NAMALWA (cell line): ENCODE results near the gene URM1.

ENCODE experiments used
- DNase-seq: peaks from one replicate; pipeline ENCODE4 v3.0.0-alpha.2; 2015; ENCODE audit warnings: low spot score

Gene URM1

GRCh38 chr9:128349125-128349524 is 22.0 kb upstream of the URM1 start:
- no peak for DNase-seq

GRCh38 chr9:128349772-128350171 is 21.4 kb upstream of the URM1 start:
- no peak for DNase-seq

- no peak for DNase-seq
Measured at GRCh38 chr9:128355451-128355850, 15.7 kb upstream of the URM1 start.

- DNase-seq = no peak
Measured at GRCh38 chr9:128358090-128358489, 13.1 kb upstream of the URM1 start.

- no peak for DNase-seq
Measured at GRCh38 chr9:128358861-128359260, 12.3 kb upstream of the URM1 start.

GRCh38 chr9:128360826-128361225 is 10.3 kb upstream of the URM1 start:
- DNase-seq = no peak

- no peak for DNase-seq
Measured at GRCh38 chr9:128361296-128361985, 9.7 kb upstream of the URM1 start.

GRCh38 chr9:128361986-128362646 is 9.1 kb upstream of the URM1 start:
- peak; percentile 73 for DNase-seq

- DNase-seq = no peak
Measured at GRCh38 chr9:128362774-128363173, 8.4 kb upstream of the URM1 start.

GRCh38 chr9:128365525-128365924 is 5.6 kb upstream of the URM1 start:
- no peak for DNase-seq

- no peak for DNase-seq
Measured at GRCh38 chr9:128369024-128369706, 2.0 kb upstream of the URM1 start.

- no peak for DNase-seq
Measured at GRCh38 chr9:128370367-128370751, 815 bp upstream of the URM1 start.

GRCh38 chr9:128371630-128372117 is 500 bp downstream of the URM1 start:
- DNase-seq = no peak

GRCh38 chr9:128372188-128372641 is 1.0 kb downstream of the URM1 start:
- no peak for DNase-seq

- DNase-seq = no peak
Measured at GRCh38 chr9:128372784-128373183, 1.6 kb downstream of the URM1 start.

- DNase-seq = no peak
Measured at GRCh38 chr9:128374221-128374675, 3.1 kb downstream of the URM1 start.

- DNase-seq = no peak
Measured at GRCh38 chr9:128375865-128376264, 4.7 kb downstream of the URM1 start.

- no peak for DNase-seq
Measured at GRCh38 chr9:128382261-128382660, 11.1 kb downstream of the URM1 start.

- DNase-seq = no peak
Measured at GRCh38 chr9:128383007-128383753, 12.0 kb downstream of the URM1 start.

GRCh38 chr9:128383791-128384190 is 12.6 kb downstream of the URM1 start:
- DNase-seq = no peak

GRCh38 chr9:128384801-128385495 is 13.8 kb downstream of the URM1 start:
- DNase-seq = no peak
